ENCODE measurements around the gene BRSK2.

- TF ChIP-seq FOXM1 (IDR thresholded peaks at IDR 0.05; ENCODE audit: borderline replicate concordance) (no peak), ARNT (IDR thresholded peaks at IDR 0.05) (no peak), ZNF384 (IDR thresholded peaks at IDR 0.05) (no peak), LEF1 (IDR thresholded peaks at IDR 0.05; ENCODE audit: borderline replicate concordance) (no peak), FOXK2 (IDR thresholded peaks at IDR 0.05) (no peak), BHLHE40 (IDR thresholded peaks at IDR 0.05; ENCODE audit: borderline replicate concordance) (no peak), CTBP1 (IDR thresholded peaks at IDR 0.05; ENCODE audit: borderline replicate concordance) (no peak), ELF4 (IDR thresholded peaks at IDR 0.05) (no peak), SP1 (IDR thresholded peaks at IDR 0.05) (no peak), SUZ12 (IDR thresholded peaks at IDR 0.05) (no peak), TARDBP (IDR thresholded peaks at IDR 0.05) (no peak), FOXA1 (IDR thresholded peaks at IDR 0.05) (no peak)
- TF ChIP-seq, protein P1, sequence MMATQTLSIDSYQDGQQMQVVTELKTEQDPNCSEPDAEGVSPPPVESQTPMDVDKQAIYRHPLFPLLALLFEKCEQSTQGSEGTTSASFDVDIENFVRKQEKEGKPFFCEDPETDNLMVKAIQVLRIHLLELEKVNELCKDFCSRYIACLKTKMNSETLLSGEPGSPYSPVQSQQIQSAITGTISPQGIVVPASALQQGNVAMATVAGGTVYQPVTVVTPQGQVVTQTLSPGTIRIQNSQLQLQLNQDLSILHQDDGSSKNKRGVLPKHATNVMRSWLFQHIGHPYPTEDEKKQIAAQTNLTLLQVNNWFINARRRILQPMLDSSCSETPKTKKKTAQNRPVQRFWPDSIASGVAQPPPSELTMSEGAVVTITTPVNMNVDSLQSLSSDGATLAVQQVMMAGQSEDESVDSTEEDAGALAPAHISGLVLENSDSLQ (IDR thresholded peaks at IDR 0.05) = no peak
Measured at GRCh38 chr11:1508491-1508891, 118.8 kb downstream of the BRSK2 start.
